GM12892 (cell line): ENCODE results near the gene TMEM167A.
"Not testable (repeated sequence)": the region's sequence is repeated elsewhere in the genome, so short reads cannot be mapped to it uniquely, and the experiment has no call there.

Experiments
- DNase-seq: peaks from one replicate; pipeline ENCODE4 v3.0.0; 2011; ENCODE audit not compliant: insufficient read length
- FAIRE-seq: peaks from 2 replicates; lab custom pipeline; 2011; peaks lifted over from hg19 to GRCh38; lab: Jason Lieb, UNC
- POLR2A ChIP-seq: IDR thresholded peaks from 2 replicates; pipeline ENCODE4 v1.6.1; 2011; ENCODE audit warnings: low read depth, low read length, control low read depth
- POLR2AphosphoS5 ChIP-seq: IDR thresholded peaks from 2 replicates; pipeline ENCODE4 v1.6.1; 2011; ENCODE audit warnings: low read depth, low read length, control low read depth
- TAF1 ChIP-seq: IDR thresholded peaks from 2 replicates; pipeline ENCODE4 v1.6.1; 2011; ENCODE audit warnings: low read depth, mild to moderate bottlenecking, control low read depth, low read length, borderline replicate concordance

TMEM167A gene

GRCh38 chr5:83084336-83084735 is 7.1 kb upstream of the TMEM167A start:
- TF ChIP-seq TAF1 (no peak), POLR2AphosphoS5 (no peak), POLR2A (no peak)
- FAIRE-seq = no peak
- DNase-seq = no peak

- DNase-seq = no peak
- no peak for FAIRE-seq
- no peak for TF ChIP-seq POLR2AphosphoS5
- TF ChIP-seq POLR2A = no peak
- no peak for TF ChIP-seq TAF1
Measured at GRCh38 chr5:83082750-83083149, 5.6 kb upstream of the TMEM167A start.

- peak; percentile 79 for FAIRE-seq
- DNase-seq = no peak
- TF ChIP-seq POLR2A (no peak), POLR2AphosphoS5 (no peak), TAF1 (no peak)
Measured at GRCh38 chr5:83077662-83078261, 568 bp upstream of the TMEM167A start.

- FAIRE-seq (no peak), DNase-seq (no peak)
- TF ChIP-seq TAF1 (no peak), POLR2A (no peak), POLR2AphosphoS5 (no peak)
Measured at GRCh38 chr5:83072966-83073365, 4.2 kb downstream of the TMEM167A start.

GRCh38 chr5:83071286-83072051 is 5.7 kb downstream of the TMEM167A start:
- TF ChIP-seq POLR2AphosphoS5 = no peak
- no peak for TF ChIP-seq POLR2A
- TF ChIP-seq TAF1 = no peak
- FAIRE-seq (no peak), DNase-seq (no peak)

GRCh38 chr5:83069096-83069799 is 7.9 kb downstream of the TMEM167A start:
- DNase-seq (no peak), FAIRE-seq (no peak)
- TF ChIP-seq POLR2A (no peak), TAF1 (no peak), POLR2AphosphoS5 (no peak)

- not testable (repeated sequence) for DNase-seq, FAIRE-seq
Measured at GRCh38 chr5:83067377-83067776, 9.8 kb downstream of the TMEM167A start.

- FAIRE-seq (no peak), DNase-seq (no peak)
- TF ChIP-seq POLR2AphosphoS5 = no peak
- TF ChIP-seq TAF1 = no peak
Measured at GRCh38 chr5:83066548-83067110, 10.6 kb downstream of the TMEM167A start.

- DNase-seq (no peak), FAIRE-seq (peak; percentile 54)
- TF ChIP-seq POLR2A = no peak
- TF ChIP-seq POLR2AphosphoS5 = no peak
- TF ChIP-seq TAF1 = no peak
Measured at GRCh38 chr5:83059341-83059740, 17.9 kb downstream of the TMEM167A start.

- no peak for FAIRE-seq
- no peak for TF ChIP-seq POLR2AphosphoS5
- no peak for TF ChIP-seq TAF1
- TF ChIP-seq POLR2A = no peak
- DNase-seq = no peak
Measured at GRCh38 chr5:83058726-83059125, 18.5 kb downstream of the TMEM167A start.

GRCh38 chr5:83055166-83055565 is 22.0 kb downstream of the TMEM167A start:
- FAIRE-seq (no peak), DNase-seq (no peak)
- TF ChIP-seq POLR2AphosphoS5 (no peak), TAF1 (no peak), POLR2A (no peak)

- no peak for FAIRE-seq
- DNase-seq = no peak
- TF ChIP-seq POLR2A (no peak), TAF1 (no peak), POLR2AphosphoS5 (no peak)
Measured at GRCh38 chr5:83050723-83051340, 26.4 kb downstream of the TMEM167A start.
